Measurements from ENCODE around the gene CD2BP2. TPM values are rescaled to one million over a fixed set of nuclear protein-coding genes. Genes with fewer than 3 reads are reported as not detected.

The CD2BP2 gene
- total and polyA plus RNA-seq, 9 of the 15 experiments (the other 6 are each of a cell fraction or from before 2014, with no cell fraction given), result 3.9 to 51.1 (median 32.8) TPM

- WGBS (ENCODE audit: insufficient coverage, low coverage, missing lambda C conversion rate), result 60% methylated on average over 3 of the region's 3 CpGs
Measured at GRCh38 chr16:30349675-30350074, 5.4 kb downstream of the CD2BP2 start.

More at GRCh38 chr16:30349675-30350074, 5.4 kb downstream of the CD2BP2 start:
- Histone ChIP-seq H3K9me3 (replicated peaks; ENCODE audit: control insufficient read depth, insufficient read depth, low read depth, low read length) (no peaks in the 10 kb centered on the region), H3K9me1 (ENCODE audit: control insufficient read depth, insufficient read depth, low read length) (no peaks in the 10 kb centered on the region), H3K79me2 (ENCODE audit: control insufficient read depth, insufficient read depth, low read length) (peaks cover 18% of the 10 kb centered on the region), H3K36me3 (ENCODE audit: control insufficient read depth, insufficient read depth, low read length) (peaks cover 39% of the 10 kb centered on the region; the same call in 2 of the 3 replicates), H2AFZ (ENCODE audit: low read depth, low read length) (no peak overlapping the region), H3K27me3 (ENCODE audit: control insufficient read depth in 2 of 2, insufficient read depth in 2 of 2, low read length in 2 of 2) (no peaks in the 10 kb centered on the region), H4K20me1 (replicated peaks; ENCODE audit: control insufficient read depth, insufficient read depth, low read length) (no peaks in the 10 kb centered on the region), H3K9ac (ENCODE audit: insufficient read depth in 1 of 2, low read depth in 2 of 2, low read length in 2 of 2) (0 out of 4 replicates have a peak overlapping the region, but pooled peaks of 1 of the 2 experiments have one; percentile 8), H3K27ac (ENCODE audit: extremely low read depth, low read depth, low read length) (no peak overlapping the region), H3K4me1 (replicated peaks in 1 of 2; ENCODE audit: control insufficient read depth in 2 of 2, insufficient read depth in 2 of 2, low read length in 2 of 2) (peaks cover 6 to 20% of the 10 kb centered on the region in 2 experiments; a peak in 4 of 5 replicates), H3K4me2 (ENCODE audit: insufficient read depth, low read length) (no peak overlapping the region), H3K4me3 (no peak overlapping the region)
- BruUV-seq (replicated peaks), result no TSS peak
- intact Hi-C loops (cut with micrococcal nuclease) (no loop called here), in situ Hi-C loops (cut with MboI) (loop anchor here (25.0 kb wide), 1 partner anchor 887 kb away; the partner anchor contains the start of genes BOLA2, SLX1B and SULT1A4)
- CTCF ChIA-PET (ENCODE audit: low intra/inter-chr PET ratio), result no interaction called here
- ATAC-seq (no peak), FAIRE-seq (no peak), DNase-seq (ENCODE audit: extremely low read depth in 1 of 4, low spot score in 3 of 4) (no peak)
- POLR2A ChIA-PET, result interaction anchor here (0.6 to 1.3 kb wide), 2 partner anchors 21 to 507 kb away, joined by 3 to 4 read pairs; no protein-coding TSS in a partner anchor
- TF ChIP-seq ARID3B (CRISPR knock-in tag; IDR thresholded peaks at IDR 0.05; ENCODE audit: borderline replicate concordance) (no peak), CEBPB (tag; IDR thresholded peaks at IDR 0.05) (0 out of 2 replicates have a peak, but pooled peaks have one; percentile 7), BRD9 (IDR thresholded peaks at IDR 0.05; ENCODE audit: low read depth, partially characterized antibody) (no peak)
